Fibroblast of skin of left quadriceps (primary cell): ENCODE measurements around the gene AATK.
A peak's percentile ranks its signal among the peaks of the same experiment; 100 is the strongest.

ENCODE experiments used
- DNase-seq, 2 experiments: peaks; one replicate each; pipeline ENCODE4 v3.0.0-alpha.2; 2013; ENCODE audit warnings: low read depth in 2 of 2

Gene AATK

GRCh38 chr17:81180836-81181810 lies 15.1 kb upstream of the AATK start:
- DNase-seq = no peak

GRCh38 chr17:81179861-81180260 lies 13.8 kb upstream of the AATK start:
- no peak for DNase-seq

GRCh38 chr17:81179220-81179619 lies 13.2 kb upstream of the AATK start:
- no peak for DNase-seq

DNA sequence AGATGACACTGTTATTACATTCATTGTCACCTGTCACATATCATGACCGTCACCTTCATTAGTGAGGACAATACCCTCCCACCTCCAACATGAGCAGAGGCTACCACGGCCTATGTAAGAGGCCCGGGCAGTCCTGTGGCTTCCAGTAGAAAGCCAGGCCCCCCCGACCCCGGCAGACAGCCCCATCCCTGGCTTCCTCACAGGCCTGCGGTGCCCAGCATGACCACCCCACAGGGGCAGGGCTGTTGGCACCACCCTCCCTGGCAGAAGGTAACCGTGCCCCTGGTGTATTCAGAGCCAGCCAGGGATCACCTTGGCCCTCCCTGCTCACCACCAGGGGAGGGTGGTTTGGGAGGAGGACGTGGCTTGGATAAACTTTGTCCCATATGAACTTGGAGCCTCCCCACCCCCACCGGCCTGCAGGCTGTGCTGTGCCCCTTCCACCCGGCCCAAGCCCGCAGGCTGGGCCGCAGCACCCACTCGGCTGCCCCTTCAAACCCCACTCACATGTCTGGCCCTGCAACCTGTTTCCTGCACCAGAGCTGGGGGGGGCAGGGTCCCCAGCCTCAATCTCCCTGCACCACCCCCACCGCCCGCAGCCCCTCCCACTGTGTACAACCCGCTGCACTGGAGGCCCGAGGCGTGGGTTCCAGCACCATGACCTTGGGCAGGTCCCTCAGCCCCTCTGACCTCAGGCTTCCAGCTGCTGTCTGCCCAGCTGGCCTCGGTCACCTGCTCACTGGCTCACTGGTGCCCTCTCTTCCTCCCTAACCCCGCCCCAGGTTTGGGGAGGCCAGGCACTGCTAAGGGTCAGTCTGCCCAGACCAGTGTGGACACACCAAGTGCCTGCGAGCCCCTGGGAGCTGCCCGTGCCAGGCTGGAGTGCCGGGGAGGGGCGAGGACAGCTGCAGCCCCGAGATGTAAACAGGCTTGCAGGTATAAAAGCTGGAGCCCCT lies 12.4 kb upstream of the AATK start:
- no peak for DNase-seq

DNA sequence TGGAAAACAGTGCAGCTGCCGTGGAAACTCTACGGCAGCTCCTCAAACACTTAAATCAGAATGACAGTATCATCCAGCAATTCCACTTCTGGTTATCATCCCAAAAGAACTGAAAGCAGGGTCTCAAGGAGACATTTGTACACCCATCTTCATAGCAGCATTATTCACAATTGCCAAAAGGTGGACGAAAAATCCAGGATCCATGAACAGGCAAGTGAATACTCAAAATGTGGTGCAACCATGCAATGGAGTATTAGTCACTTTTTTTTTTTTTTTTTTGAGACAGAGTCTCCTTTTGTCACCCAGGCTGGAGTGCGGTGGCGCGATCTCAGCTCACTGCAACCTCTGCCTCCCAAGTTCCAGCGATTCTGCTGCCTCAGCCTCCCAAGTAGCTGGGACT lies 10.6 kb upstream of the AATK start:
- no peak for DNase-seq

DNA sequence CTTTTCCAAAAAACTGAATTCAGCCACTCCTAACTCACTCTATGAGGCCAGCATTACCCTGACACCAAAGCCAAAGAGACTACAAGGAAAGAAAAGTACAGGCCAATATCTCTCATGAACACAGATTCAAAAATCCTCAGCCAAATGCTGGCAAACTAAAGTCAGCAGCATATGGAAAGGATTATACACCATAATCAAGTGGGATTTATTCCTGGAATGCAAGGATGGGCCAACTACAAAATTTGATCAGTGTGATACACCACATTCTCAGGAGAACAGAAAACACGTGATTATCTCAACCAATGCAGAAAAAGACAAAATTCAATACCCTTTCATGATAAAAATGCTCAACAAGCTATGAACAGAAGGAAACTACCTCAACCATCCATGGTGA lies 7.7 kb upstream of the AATK start:
- DNase-seq = peak; percentile 29 to 32

DNA sequence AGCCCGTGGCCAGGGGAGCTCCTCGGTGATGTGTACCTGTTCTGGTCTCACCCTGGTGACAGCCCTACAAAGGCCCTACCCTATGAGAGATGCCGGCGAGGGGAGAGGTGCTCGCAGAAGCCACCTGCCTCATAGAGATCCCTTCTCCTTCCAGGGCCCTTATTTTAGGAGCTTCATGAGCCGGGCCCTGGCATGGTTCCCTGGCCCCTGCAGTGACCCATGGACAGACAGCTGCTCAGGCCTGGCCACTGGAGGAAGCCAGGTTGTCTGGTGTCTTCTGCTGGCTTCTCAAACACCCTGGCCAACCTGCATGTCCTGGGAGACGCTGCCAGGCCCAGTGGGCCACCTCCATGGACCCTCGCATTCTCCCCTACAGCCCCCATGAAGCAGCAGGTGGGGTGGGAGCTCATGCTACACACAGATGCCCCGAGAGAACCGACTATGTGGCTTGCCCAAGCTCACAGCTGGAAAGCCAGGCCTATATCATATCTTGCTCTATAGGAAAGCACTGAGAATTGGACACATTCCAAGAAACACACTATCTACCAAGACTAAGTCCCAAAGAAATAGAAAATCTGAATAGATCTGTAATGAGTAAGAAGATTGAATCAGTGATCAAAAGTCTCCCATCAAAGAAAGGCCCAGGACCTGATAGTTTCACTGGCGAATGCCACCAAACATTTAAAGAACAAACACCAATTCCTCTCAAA lies 7.2 kb upstream of the AATK start:
- DNase-seq = no peak

- DNase-seq = no peak
These were observed 5.9 kb upstream of the AATK start for GRCh38 chr17:81171941-81172340.

DNA sequence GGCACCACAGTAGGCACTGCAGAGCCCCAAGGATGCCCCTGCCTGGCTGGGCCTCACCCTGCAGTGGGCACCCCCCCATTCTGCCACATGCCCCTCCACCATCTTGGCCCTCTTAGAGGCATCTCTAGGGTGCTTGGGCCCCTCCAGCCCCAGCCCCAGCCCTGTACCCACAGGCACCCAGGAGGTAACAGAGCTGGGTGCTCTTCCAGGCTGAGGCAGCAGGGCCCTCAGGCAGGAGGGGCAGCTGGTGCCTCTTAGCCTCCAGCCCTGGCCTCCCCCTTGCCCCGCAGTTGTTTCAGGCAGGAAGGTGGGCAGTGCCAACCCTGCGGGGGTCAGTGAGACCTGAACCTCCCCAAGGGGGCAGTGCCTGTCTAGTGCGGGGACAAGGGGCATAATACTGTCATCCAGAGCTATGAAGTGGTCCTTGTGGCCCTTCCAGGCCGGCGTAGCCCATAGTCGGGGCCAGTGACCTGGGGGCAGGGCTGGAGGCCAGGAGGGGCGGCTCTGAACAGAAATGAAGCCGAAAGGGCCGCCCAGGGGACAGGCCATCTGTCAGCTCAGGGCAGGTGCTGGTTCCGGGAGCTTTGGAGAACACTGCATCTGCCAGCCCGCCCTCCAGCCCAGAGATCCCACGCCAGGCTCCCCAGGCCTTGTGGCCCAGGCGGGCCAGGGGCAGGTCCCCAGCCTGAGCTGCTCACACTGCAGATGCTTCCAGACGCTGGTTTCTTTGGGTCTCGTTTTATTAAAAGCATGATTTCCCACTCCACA lies 4.9 kb upstream of the AATK start:
- no peak for DNase-seq

GRCh38 chr17:81169870-81170309 lies 3.9 kb upstream of the AATK start:
- no peak for DNase-seq

- no peak for DNase-seq
These were observed 1.6 kb upstream of the AATK start for GRCh38 chr17:81167638-81168037.

- no peak for DNase-seq
These were observed 1.1 kb upstream of the AATK start for GRCh38 chr17:81167194-81167524.

GRCh38 chr17:81165246-81166032 lies 582 bp downstream of the AATK start, which contains the start of gene PVALEF:
TSS of gene PVALEF (plus strand) at chr17:81165507. CDS start at chr17:81181227, 15,720 bp downstream.
- DNase-seq = no peak

- no peak for DNase-seq
These were observed 1.4 kb downstream of the AATK start for GRCh38 chr17:81164371-81165245.

GRCh38 chr17:81163703-81164370 lies 2.2 kb downstream of the AATK start:
- no peak for DNase-seq

DNA sequence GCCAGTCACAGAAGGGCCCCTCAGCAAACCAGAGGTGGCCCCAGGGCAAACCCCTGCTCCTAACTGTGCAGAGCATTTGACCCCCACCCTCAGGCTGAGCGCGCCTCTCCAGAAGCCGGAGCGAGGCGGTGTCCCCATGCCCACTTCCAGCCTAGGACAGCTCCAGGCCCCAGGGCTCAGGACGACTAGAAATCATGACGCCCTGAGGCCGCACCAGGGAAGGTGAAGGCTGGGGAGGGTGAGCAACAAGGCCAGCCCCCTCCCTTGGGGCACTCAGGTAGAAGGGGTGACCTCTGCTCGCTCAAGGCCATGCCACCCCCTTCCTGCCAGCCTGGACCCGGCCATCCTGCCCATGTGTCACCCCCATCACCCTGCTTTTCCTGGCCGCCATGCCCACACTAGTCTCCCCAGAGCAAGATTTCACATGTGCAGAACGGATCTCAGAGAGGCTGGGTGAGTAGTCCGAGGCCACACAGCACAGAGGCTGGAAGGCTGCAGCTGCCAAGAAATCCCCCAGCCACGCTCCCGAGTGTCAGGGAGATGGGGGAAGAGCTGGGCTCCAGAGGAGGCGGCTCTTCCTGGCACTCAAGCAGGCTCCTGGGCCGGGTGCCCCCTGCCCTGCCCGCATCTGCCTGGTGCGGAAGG lies 2.8 kb downstream of the AATK start:
- no peak for DNase-seq

GRCh38 chr17:81162491-81162890 lies 3.5 kb downstream of the AATK start:
- no peak for DNase-seq

DNA sequence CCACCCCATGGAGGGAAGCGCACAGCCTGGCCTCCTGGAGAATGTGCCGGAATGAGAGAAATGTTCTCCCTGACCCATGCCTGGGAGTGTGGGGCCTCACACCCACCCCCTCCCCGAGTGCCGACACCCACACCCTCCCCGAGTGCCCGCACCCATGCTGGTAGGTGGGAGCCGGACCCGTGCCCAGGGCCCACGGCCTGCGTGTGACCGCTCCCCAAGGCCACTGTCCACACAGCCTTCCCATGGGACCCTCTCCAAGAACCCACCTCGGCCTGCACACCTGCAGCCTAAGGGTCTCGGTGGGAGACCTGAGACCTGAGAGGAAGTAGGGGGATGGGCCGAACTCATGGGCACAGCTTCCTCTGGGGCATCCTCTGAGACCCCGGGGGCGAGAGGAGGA lies 4.0 kb downstream of the AATK start:
- no peak for DNase-seq
